Thyroid gland (tissue), 4 donors: ENCODE results near the gene PARD3.

ENCODE experiments used
- POLR2A ChIP-seq, 2 donors: fragments of 450-650 bp; IDR thresholded peaks; one replicate each; pipeline ENCODE4 v1.6.1; 2017; ENCODE audit warnings: antibody characterized with exemption in 2 of 2, mild to moderate bottlenecking in 2 of 2, moderate library complexity in 1 of 2
- TF ChIP-seq, protein P1 (sequence below), 6 experiments: fragments of 200-600 bp in 3 of 6; fragments of 450-650 bp in 3 of 6; sonication (generic) in 3 of 6; IDR thresholded peaks; one replicate each; pipeline ENCODE4 v1.5.1; 2016 to 2019; ENCODE audit warnings: antibody characterized with exemption in 6 of 6, mild to moderate bottlenecking in 2 of 6, inconsistent platforms in 1 of 6, moderate library complexity in 1 of 6

DNA sequence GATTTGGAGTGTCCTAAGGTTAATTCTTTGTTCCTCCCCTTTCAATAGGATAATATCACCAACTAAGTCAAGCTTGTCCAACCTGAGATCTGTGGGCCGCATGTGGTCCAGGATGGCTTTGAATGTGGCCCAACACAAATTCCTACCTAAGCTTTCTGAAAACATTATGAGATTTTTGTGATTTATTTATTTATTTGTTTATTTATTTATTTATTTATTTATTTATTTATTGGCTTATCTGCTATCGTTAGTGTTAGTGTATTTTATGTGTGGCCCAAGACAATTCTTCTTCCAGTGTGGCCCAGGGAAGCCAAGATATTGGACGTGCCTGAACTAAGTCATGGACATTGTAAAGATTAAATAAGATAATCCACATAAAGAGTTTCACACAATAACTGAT lies 446.0 kb downstream of the PARD3 start:
- TF ChIP-seq, protein P1, sequence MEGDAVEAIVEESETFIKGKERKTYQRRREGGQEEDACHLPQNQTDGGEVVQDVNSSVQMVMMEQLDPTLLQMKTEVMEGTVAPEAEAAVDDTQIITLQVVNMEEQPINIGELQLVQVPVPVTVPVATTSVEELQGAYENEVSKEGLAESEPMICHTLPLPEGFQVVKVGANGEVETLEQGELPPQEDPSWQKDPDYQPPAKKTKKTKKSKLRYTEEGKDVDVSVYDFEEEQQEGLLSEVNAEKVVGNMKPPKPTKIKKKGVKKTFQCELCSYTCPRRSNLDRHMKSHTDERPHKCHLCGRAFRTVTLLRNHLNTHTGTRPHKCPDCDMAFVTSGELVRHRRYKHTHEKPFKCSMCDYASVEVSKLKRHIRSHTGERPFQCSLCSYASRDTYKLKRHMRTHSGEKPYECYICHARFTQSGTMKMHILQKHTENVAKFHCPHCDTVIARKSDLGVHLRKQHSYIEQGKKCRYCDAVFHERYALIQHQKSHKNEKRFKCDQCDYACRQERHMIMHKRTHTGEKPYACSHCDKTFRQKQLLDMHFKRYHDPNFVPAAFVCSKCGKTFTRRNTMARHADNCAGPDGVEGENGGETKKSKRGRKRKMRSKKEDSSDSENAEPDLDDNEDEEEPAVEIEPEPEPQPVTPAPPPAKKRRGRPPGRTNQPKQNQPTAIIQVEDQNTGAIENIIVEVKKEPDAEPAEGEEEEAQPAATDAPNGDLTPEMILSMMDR (IDR thresholded peaks at IDR 0.05): no peak
- no peak for TF ChIP-seq POLR2A (IDR thresholded peaks at IDR 0.05)
